A673 (cell line): Measurements from ENCODE around the gene PTCH1.

Source experiments
- EZH2 ChIP-seq: fragments of 200-600 bp; sonication (generic); IDR thresholded peaks from 2 replicates; pipeline ENCODE4 v1.6.1; 2017; ENCODE audit warnings: borderline replicate concordance, low read depth, mild to moderate bottlenecking, mixed read lengths, antibody characterized with exemption, low read length; ENCODE audit not compliant: poor library complexity, severe bottlenecking
- TF ChIP-seq, protein P1 (sequence below): fragments of 300-800, 200-600 bp; sonication (generic); conservative IDR thresholded peaks from 2 replicates; pipeline ENCODE4 v1.5.1; 2017; ENCODE audit warnings: low read depth, mild to moderate bottlenecking, antibody characterized with exemption, low read length, moderate library complexity, mixed read lengths

DNA sequence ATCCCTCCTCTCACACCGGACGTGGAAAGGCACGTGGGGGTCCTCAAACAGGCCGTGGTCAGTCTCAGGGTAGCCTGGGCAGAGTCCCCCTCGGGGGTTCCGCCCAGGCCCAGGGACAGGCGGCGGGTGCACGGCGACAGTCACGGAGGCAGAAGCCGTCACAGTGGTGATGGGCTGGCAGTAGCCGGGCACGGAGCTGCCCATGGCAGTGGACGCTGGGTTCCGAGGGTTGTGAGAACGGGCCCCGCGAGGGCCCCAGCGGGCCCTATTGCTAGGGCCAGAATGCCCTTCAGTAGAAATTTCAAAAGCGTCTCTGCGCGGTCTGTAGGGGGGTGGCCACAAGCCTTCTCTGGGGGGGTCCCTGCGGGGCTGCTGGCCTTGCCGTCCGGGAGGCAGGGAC, 69.8 kb downstream of the PTCH1 start:
- no peak for TF ChIP-seq EZH2
- TF ChIP-seq, protein P1, sequence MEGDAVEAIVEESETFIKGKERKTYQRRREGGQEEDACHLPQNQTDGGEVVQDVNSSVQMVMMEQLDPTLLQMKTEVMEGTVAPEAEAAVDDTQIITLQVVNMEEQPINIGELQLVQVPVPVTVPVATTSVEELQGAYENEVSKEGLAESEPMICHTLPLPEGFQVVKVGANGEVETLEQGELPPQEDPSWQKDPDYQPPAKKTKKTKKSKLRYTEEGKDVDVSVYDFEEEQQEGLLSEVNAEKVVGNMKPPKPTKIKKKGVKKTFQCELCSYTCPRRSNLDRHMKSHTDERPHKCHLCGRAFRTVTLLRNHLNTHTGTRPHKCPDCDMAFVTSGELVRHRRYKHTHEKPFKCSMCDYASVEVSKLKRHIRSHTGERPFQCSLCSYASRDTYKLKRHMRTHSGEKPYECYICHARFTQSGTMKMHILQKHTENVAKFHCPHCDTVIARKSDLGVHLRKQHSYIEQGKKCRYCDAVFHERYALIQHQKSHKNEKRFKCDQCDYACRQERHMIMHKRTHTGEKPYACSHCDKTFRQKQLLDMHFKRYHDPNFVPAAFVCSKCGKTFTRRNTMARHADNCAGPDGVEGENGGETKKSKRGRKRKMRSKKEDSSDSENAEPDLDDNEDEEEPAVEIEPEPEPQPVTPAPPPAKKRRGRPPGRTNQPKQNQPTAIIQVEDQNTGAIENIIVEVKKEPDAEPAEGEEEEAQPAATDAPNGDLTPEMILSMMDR, result no peak
